Islet precursor cell (in vitro differentiated cells): ENCODE data around the gene HES5.
"Not testable (repeated sequence)": the region's sequence is repeated elsewhere in the genome, so short reads cannot be mapped to it uniquely, and the experiment has no call there.

Experiments
- DNase-seq: peaks from one replicate; pipeline ENCODE4 v3.0.0-alpha.2; 2018

The HES5 gene

GRCh38 chr1:2529784-2530512 lies at the start of gene HES5:
Gene HES5 (minus strand): TSS chr1:2530263. CDS start chr1:2530164, 99 bp downstream.
- DNase-seq: no peak

GRCh38 chr1:2578758-2579118 lies 48.7 kb upstream of the HES5 start:
- DNase-seq: no peak

- DNase-seq: not testable (repeated sequence)
Observed at GRCh38 chr1:2577565-2578075, 47.6 kb upstream of the HES5 start.

DNA sequence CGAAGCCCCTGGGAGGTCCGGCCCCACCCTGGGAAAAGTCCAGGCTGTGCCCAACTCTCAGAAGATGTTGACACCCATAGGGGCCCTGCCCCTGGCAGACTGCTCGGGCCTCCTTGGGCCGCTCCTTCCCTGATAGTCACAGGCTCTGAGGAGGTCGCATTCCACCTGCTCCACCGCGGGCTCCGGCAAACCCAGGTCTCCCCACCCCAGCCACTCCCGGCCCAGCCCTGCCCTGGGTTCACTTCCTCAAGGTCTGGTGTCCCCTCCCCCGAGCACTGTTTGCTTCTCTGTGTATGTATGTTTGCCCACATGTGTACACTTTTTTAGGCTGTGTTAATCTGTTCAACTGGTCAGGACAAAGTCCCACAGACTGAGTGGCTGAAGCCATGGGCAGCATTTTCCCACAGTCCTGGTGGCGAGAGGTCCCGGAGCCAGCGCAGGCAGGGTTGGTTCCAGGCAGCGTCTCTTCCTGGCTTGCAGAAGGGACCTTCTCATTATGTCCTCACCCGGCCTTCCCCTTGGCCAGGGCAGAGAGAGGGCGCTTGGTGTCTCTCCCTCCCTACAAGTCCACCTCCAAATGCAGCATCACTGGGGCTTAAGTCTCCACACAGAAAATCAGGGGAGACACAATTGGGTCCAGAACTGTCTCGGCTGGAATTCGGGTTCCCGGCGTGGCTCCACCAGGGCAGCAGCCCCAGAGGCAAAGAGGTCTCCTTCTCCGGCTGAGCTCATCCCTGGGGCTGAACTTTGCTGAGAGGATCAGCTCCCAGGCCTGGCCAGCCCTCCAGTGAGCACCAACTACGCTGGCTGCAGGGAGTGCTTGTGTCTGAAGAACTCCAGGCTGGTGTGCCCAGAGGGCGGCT lies 46.0 kb upstream of the HES5 start:
- DNase-seq: no peak

GRCh38 chr1:2574350-2574749 lies 44.3 kb upstream of the HES5 start:
- no peak for DNase-seq

GRCh38 chr1:2573250-2573920 lies 43.3 kb upstream of the HES5 start:
- no peak for DNase-seq

- no peak for DNase-seq
Observed at GRCh38 chr1:2571348-2571747, 41.3 kb upstream of the HES5 start.

DNA sequence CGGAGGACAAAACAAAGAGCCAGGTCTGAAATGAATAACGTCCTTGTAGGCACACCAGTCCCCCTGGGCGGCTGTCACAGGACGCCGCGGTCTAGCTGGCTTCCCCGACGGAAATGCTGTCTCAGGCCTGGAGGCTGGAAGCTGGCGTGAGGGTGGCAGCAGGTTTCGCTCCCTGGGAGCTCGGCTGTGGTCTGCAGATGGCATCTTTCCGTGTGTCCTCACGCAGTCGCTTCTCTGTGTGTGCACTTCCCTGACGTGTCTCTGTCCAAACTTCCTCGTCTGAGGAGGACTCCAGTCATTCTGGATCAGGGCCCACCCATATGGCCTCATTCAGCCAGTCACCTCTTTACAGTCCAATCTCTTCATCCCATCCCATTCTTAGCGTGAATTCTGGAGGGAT lies 40.3 kb upstream of the HES5 start:
- DNase-seq: no peak

DNA sequence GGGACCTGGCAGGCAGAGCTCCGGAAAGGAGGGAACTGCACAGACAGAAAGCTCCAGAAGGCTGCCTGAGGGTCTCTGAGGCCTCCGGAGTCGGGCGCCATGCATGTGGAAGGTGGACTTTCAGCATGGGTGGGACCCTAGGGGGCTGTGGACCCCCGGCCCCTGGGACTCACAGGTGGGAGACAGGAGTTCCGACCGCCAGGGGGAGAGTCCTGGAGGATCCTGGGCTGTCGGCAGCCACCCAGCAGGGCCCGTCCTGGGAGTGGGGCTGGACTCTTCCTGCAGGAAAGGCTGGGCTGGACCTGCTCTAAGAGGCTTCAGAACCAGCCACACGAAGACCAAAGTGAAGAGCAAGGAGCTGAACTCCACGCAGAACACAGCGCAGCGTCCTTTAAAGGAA lies 39.6 kb upstream of the HES5 start:
- not testable (repeated sequence) for DNase-seq

DNA sequence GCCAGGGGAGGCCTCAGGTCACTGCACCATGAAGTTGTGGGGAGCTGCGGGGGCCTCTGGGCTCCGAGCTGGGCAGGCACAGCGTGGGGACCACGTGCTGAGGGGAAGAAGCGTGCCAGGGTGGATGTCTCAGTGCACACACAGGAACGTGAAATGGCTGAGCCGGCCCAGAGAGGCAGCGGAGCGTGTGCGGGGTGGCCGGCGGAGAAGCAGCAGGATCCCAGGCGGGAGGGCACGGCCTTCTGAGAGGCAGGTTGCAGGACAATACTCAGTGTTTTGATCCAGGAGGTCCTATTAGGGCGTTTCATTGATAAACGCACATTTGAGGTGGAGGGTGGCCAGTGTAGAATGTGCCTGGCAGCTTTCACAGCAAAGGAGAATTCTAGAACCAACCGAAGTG lies 39.0 kb upstream of the HES5 start:
- no peak for DNase-seq

DNA sequence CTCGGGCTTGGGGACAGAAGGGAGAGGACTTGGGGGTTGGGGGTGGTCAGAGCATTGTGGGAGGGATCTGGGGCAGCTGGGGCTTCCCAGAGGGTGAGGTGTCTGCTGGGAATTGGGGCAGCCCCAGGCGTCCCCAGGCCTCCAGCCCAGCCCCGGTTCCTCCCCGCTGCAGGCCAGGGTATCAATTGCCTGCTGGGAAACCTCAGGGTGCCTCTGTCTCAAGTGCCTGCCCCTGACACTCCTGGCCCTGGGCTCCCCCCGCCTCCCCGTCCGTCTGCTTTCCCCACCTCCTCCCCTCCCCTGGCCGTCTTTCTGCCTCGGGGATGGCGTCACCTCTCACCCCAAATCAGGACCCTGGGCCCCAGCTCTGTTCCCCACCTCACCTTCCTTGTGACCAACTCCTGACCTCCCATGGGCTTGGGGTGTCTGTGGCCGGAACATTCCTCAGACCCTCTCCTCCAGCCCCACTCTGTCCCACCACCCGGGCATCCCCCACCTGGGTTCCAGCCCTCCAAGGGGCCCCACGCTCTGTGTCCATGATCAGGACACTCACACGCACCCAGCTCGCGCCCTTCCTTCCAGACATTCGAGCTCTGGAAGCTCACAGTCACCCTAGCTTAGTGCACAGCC lies 38.2 kb upstream of the HES5 start:
- not testable (repeated sequence) for DNase-seq

GRCh38 chr1:2567083-2567679 lies 37.1 kb upstream of the HES5 start:
- no peak for DNase-seq

DNA sequence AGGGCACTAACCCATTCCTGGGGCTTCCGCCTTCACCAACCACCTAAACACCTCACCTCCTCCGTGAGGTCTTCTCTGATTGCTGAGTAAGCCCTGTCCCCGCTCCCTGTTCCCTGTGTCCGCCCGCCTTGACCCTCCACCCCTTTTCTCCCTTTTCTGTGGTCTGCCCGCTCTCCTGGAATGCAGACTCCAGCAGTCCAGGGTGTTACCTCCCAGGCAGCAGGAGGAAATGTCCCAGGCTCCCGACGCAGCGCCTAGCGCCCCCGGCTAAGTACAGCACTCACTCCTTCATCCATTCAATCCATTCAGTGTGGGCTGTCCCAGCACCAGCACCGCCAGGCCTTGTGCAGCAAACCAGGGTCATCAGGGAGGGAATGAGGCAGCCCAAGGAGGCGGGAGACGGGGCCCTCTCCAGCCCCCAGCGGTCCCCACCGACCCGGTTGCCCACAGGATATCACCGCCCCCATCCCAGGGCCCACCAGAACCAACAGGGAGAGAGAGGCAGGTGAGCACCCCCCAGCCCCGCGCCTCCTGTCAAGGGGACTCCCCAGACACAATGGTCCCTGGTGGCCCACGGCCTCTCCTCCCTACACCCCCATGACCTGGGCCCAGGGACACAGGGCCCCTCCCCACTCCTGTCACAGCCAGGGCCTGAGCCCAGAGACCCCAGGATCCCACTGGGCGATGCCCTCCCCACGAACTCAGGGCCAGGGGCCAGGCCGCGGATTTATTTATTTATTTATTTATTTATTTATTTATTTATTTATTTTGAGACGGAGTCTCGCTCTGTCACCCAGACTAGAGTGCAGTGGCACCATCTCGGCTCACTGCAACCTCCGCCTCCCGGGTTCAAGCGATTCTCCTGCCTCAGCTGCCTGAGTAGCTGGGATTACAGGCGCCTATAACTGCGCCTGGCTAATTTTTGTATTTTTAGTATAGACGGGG lies 36.3 kb upstream of the HES5 start:
- DNase-seq: peak; percentile 86

DNA sequence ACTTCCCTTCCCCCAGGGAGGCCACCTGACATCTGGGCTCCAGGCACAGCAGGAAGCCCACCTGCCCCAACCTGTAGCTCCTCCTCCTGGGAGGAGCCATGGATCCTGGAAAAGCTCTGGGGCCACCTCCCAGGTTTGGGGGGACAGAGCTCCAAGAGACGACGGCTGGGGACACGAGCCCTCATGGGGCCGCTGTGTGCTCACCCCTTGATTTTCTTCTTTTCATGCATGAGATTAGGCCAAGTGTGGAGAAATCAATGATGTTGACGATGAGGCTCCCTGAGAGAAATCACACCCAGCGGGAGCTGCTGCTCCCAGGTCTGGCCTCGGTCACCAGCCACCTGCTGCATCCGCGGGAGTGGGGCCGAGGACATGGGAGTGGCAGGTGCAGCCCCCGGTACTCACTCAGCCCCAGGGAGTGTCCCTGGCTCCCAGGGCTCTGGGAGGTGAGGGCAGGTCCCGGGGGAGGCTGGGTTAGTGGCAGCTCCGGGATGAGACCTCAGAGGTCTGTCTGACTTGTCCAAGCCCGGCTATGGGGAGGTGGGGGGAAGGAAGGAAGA lies 34.8 kb upstream of the HES5 start:
- DNase-seq: no peak

DNA sequence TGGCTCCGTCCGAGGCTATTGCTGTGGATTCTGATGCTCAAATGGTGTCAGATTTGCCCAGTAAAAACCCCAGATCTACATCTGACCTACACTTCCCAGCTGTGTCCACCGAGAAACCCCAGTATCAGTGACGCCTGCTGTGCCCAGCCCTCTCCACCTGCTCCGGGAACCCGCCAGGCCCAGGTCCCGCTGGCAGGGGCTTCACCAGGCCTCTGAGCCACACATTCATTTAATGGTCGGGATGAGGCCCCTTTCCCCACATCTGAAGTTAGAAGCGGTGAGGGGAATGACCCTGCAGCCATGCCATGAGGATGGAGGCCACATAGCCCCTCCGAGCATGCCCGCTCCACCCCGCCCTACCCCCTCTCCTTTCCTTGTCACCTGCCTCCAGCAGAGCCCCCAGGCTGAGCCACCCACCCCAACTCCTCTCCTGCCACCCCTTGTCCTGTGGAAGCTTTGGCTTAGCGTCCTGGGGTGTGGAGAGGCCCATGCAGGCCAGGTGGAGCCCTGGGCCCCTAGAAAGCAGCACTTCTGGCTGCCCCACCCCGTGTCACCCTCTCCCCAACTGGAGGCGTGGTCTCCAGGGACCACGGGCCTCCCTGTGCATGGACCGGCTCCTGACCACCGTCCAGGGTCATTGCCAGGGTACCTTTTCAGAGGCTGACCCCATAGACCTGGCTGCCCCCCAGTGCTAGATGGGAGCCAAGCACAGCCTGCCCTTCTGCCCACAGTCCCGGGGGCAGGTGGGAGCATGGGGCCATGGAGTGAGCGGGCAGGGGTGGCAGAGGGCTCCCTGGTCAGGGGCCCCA lies 34.1 kb upstream of the HES5 start:
- DNase-seq: no peak

DNA sequence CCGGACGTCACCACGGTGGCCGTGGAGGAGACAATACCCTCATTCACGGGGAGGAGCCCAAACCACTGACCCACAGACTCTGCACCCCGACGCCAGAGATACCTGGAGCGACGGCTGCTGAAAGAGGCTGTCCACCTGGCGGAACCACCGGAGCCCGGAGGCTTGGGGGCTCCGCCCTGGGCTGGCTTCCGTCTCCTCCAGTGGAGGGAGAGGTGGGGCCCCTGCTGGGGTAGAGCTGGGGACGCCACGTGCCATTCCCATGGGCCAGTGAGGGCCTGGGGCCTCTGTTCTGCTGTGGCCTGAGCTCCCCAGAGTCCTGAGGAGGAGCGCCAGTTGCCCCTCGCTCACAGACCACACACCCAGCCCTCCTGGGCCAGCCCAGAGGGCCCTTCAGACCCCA lies 33.1 kb upstream of the HES5 start:
- DNase-seq: no peak

DNA sequence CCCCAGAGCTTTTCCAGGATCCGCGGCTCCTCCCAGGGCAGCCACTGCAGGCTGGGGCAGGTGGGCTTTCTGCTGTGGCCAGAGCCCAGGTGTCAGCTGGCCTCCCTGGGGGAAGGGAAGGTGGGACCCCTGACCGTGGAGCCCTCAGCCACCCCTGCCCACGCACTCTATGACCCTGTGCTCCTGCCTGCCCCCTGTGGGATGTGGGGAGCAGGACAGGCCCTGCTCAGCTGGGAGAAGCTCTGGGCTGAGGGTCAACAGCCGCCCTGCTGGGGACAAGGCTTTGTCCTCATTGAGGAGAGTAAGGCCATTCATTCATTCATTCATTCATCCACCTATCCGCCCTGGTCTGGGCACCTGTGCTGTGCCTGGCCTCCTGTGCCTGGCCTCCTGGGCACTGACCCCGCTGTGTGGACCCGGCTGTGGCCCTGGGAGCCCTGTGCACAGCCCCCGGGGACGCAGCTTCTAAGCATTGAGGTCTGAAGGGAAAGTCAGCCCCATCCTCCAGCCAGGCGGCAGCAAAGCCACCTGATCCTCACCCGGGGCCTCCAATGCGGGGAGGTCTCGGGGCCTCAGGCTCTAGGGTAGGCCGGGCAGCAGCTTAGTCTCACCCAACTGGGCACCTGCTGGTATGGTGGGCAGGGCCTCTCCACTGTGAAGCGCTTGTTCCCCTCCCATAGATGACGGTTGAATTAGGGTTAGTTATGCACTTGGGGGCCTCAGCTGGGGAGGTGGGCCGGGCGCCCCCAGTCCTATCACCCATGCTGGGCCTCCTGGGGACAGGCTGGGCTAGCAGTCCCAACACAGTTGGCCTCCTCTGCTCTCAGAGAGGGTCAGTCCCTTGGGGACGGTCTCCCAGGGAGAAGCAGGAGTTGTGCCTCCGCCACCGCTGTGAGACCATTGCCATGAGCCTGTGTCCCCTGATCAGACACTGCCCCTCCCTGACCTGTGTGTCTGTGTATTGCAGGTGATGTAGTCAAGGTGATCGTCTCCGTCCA lies 32.1 kb upstream of the HES5 start:
- DNase-seq: no peak

- no peak for DNase-seq
Observed at GRCh38 chr1:2561446-2561845, 31.4 kb upstream of the HES5 start.
